GM12865 (cell line): ENCODE results near the gene LRRN2.

Experiments
- DNase-seq: peaks from one replicate; pipeline ENCODE4 v3.0.0; 2010; ENCODE audit warnings: low read depth
- H3K4me3 ChIP-seq: 2 replicates; pipeline ENCODE4 v1.5.1; 2011; ENCODE audit warnings: mild to moderate bottlenecking, low read depth, low read length, control low read depth
- CTCF ChIP-seq: IDR thresholded peaks from 2 replicates; pipeline ENCODE4 v1.5.1; 2011; ENCODE audit warnings: low read length, control low read depth, low read depth, inconsistent platforms; ENCODE audit not compliant: insufficient read depth; ENCODE audit errors: missing control alignments

LRRN2 gene

GRCh38 chr1:204702552-204703267, 17.2 kb upstream of the LRRN2 start:
- DNase-seq: no peak
- TF ChIP-seq CTCF: no peak
- H3K4me3 ChIP-seq: no peak overlapping the region

DNA sequence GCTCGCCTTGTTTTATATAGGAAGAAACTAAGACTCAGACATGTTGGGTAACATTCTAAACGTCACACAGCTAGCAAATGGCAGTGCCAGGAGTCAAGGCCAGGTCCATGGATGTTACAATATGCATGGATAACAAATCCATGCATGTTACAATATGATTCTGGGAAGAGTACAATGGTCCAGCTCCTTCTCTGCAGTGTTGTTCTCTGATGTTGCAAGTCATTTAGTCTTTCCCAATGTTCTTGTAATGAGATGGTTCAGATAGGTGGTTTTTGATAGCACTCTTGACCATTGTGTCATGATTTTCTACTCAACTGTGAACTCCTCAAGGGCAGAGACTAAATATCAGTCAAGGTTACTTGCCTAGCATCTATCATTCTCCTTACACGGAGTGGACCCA, 15.7 kb upstream of the LRRN2 start:
- DNase-seq: no peak
- TF ChIP-seq CTCF: no peak
- H3K4me3 ChIP-seq: no peak overlapping the region

GRCh38 chr1:204697893-204698292, 12.4 kb upstream of the LRRN2 start:
- no peak for DNase-seq
- H3K4me3 ChIP-seq: no peak overlapping the region
- no peak for TF ChIP-seq CTCF

- H3K4me3 ChIP-seq: no peak overlapping the region
- no peak for DNase-seq
- TF ChIP-seq CTCF: no peak
These were observed 11.1 kb upstream of the LRRN2 start for GRCh38 chr1:204696606-204697005.

GRCh38 chr1:204695692-204696091, 10.2 kb upstream of the LRRN2 start:
- DNase-seq: no peak
- no peak for TF ChIP-seq CTCF
- no peak overlapping the region for H3K4me3 ChIP-seq

DNA sequence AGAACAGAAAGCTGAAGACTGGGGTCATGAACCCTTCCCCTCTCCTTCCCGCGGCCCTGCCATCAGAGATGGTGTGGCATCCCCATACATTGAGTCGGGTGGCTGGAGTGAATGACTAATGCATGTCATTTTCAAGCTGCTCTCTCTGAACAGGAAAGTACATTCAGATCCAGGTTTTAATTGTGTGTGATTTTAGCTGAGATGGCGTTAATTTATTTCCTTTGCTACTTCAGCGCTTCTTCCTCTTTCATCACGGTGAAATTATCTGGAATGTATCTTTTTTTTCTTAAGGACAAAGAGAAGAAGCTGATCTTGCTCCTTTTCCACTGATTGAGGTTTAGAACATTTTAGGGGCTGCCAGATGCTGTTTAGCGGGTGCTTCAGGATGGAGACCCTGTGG, 8.6 kb upstream of the LRRN2 start:
- no peak overlapping the region for H3K4me3 ChIP-seq
- no peak for TF ChIP-seq CTCF
- DNase-seq: no peak

DNA sequence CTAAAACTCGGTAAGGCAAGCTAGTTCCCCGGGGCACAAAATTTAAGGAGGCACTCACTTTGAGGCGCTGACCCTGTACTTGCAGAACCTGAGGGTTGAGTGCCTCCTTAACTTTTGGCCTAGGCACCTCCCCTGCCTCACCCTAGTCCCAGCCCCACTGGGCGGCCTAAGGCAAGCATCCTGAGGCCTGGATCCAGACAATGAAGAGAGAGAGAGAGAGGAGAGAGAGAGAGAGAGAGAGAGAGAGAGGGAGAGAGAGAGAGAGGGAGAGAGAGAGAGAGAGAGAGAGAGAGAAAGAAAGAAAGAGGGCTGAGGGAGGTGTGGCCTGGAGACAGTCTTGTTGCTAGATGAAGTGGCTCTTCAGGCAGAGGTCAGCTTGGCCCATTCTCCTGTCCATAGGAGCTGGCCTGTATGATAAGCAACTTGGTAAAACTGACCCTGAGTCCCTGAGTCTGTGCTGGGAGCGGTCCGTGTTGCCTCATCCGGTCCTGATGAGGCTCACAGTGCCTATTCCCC, 7.4 kb upstream of the LRRN2 start:
- DNase-seq: no peak
- H3K4me3 ChIP-seq: no peak overlapping the region
- TF ChIP-seq CTCF: no peak
